Measurements from ENCODE around the gene FAM20C. TPM values are rescaled to one million over a fixed set of nuclear protein-coding genes. Genes with fewer than 3 reads are reported as not detected.

Gene FAM20C
- total RNA-seq, 2 experiments from 2014 or later: 0.45 to 0.80 TPM

DNA sequence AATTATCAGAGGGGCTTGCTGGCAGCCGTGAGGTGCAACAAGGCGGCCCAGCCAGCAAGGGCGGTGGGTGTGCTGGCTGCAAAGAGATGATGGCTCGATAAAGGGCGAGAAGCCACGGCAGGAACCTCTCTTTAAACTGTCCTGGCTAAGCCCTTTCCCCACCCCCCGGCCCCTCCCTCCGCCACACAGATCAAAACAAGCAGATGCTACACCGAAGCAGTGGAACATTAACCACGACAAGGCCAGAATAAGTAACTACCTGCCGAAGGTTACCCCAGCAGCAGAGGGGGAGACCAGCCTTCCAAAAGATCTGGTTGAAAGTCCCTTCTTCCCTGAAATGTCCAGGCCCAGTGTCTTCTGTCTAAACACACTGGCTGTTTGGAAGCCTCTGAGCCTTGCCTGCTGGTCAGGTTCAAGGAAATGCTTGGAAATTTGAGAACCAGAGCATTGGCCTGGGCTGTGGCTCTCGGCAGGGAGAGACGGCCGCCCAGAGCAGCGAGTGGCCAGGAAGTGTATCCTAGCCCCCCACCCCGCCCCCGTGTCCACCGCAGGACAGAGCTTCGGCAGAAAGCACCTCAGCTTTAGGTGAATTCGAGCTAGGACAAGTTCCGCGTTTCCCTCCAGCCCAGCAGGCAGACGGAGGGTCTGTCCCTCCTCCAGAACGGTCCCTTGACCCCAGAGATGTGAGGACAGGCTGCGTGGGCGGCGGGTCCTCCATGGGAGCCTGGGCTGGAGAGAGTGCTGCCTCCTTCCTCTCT, 2.1 kb downstream of the FAM20C start:
- CTCF ChIA-PET: no interaction called here
- intact Hi-C loops (cut with micrococcal nuclease): no loop called here
- Mint-ChIP-seq H3K27ac (no peak overlapping the region), H3K4me1 (ENCODE audit: low read depth) (peaks cover 3% of the 10 kb centered on the region), H3K27me3 (peaks cover 45% of the 10 kb centered on the region), H3K9me3 (no peaks in the 10 kb centered on the region), H3K4me3 (no peak overlapping the region), H3K36me3 (peaks cover 2% of the 10 kb centered on the region)
- no peak for DNase-seq
- POLR2A ChIA-PET: no interaction called here

DNA sequence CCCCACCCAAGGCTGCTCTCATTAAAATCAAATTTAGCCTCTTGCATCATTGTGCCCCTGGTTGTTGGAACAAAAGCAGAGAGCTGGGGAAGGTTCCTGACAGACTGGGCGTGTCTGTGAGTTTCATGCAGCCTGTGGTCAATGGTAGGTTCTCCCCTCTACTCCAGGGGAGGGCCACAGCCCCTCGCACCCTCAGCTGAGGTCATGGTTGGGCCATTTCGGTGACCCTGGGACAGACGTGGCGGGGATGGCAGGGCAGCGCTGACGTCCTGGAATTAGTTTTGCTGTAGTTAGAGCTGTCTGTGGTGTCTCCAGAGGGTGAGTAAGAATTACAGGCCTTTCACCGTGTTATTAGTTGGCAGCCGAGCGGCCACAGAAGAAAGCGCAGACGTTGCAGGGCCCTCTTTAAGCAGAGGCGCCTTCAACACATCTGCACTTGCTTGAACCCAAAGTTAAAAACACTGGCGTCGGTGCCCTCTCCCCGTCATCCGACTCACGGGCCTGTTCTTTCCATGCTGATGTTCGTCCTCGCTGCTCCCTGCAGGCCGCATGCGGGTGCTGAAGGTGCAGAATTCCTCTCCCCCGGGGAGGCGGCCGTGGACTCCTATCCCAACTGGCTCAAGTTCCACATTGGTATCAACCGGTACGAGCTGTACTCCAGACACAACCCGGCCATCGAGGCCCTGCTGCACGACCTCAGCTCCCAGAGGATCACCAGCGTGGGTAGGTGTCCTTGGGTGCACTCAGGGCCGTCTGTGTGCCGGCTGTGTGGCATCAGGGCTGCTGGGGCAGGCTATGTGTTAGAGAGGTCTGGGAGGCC, 2.8 kb downstream of the FAM20C start:
- intact Hi-C loops (cut with micrococcal nuclease): no loop called here
- Mint-ChIP-seq H3K27ac (no peak overlapping the region), H3K4me1 (ENCODE audit: low read depth) (peaks cover 3% of the 10 kb centered on the region), H3K9me3 (no peaks in the 10 kb centered on the region), H3K27me3 (peaks cover 38% of the 10 kb centered on the region), H3K4me3 (no peak overlapping the region), H3K36me3 (peaks cover 2% of the 10 kb centered on the region)
- no peak for DNase-seq
- ChIA-PET POLR2A (no interaction called here), CTCF (no interaction called here)

DNA sequence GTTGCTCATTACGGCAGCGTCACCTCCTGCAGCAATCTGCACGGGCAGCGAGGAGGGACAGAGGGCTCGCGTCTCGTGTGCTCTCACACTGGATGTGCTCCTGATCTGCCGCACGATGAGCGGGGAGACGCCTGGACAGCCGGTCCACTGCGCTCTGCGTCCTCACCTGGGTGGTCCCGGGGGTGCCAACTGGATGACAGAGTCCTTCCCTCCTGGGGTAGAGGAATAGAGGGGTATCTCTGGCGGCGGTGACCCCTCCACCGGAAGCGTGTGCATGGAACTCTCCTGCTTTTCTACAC, 3.4 kb downstream of the FAM20C start:
- Mint-ChIP-seq H3K9me3 (no peaks in the 10 kb centered on the region), H3K27ac (no peak overlapping the region), H3K36me3 (peaks cover 2% of the 10 kb centered on the region), H3K4me3 (no peak overlapping the region), H3K27me3 (peaks cover 33% of the 10 kb centered on the region), H3K4me1 (ENCODE audit: low read depth) (peaks cover 3% of the 10 kb centered on the region)
- intact Hi-C loops (cut with micrococcal nuclease): no loop called here
- no peak for DNase-seq
- CTCF ChIA-PET: no interaction called here
- POLR2A ChIA-PET: no interaction called here

DNA sequence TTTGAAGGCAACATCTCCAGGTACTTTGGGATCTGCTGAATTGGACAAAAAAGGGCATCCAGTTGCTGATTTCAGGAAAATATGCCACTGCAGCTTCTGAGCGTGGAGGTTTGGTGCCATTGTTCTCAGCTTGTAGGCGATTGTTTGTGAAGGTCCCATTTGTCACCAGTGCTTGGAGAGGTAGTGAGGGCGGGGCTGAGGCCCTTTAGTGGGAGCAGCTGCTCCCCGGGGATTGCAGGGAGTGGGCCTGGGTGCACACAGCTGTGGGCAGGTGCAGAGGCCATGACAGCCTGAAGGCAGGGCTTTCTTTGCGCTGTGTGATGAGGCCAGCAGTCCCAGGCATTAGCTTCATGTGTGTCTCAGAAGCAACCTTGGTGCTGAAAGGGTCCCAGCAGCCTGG, 3.9 kb downstream of the FAM20C start:
- intact Hi-C loops (cut with micrococcal nuclease): no loop called here
- Mint-ChIP-seq H3K27ac (no peak overlapping the region), H3K27me3 (peaks cover 29% of the 10 kb centered on the region), H3K9me3 (no peaks in the 10 kb centered on the region), H3K4me3 (no peak overlapping the region), H3K36me3 (peaks cover 2% of the 10 kb centered on the region), H3K4me1 (ENCODE audit: low read depth) (peaks cover 3% of the 10 kb centered on the region)
- ChIA-PET POLR2A (no interaction called here), CTCF (no interaction called here)
- DNase-seq: no peak

DNA sequence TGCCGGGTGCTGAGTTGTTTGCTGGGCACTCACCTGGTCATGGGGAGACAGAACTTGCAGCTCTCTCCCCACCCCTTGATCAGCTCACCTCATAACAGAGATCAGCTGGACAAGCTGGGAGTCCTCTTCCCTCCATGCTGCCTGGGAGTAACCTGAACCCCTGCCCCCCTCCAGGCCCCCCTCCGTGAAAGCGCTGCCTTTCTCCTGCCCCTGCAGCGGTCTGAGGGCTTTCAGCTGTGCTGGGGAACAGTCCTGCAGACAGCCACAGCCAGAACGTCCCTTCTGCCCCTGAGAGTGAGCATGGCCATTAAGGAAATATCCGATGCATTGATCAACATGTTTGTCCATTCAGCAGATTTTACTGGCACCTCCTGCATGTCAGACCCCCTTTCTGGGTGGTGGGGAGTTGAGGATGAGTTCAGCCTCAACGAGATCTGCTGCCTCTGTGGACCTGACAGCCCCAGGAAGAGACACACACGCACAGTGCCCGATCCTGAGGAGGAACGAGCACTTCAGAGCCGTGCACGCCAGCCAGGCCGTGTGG, 4.5 kb downstream of the FAM20C start:
- Mint-ChIP-seq H3K4me1 (ENCODE audit: low read depth) (no peaks in the 10 kb centered on the region), H3K27ac (no peak overlapping the region), H3K4me3 (no peak overlapping the region), H3K36me3 (no peaks in the 10 kb centered on the region), H3K9me3 (no peaks in the 10 kb centered on the region), H3K27me3 (peaks cover 26% of the 10 kb centered on the region)
- CTCF ChIA-PET: no interaction called here
- POLR2A ChIA-PET: no interaction called here
- intact Hi-C loops (cut with micrococcal nuclease): no loop called here
- no peak for DNase-seq

DNA sequence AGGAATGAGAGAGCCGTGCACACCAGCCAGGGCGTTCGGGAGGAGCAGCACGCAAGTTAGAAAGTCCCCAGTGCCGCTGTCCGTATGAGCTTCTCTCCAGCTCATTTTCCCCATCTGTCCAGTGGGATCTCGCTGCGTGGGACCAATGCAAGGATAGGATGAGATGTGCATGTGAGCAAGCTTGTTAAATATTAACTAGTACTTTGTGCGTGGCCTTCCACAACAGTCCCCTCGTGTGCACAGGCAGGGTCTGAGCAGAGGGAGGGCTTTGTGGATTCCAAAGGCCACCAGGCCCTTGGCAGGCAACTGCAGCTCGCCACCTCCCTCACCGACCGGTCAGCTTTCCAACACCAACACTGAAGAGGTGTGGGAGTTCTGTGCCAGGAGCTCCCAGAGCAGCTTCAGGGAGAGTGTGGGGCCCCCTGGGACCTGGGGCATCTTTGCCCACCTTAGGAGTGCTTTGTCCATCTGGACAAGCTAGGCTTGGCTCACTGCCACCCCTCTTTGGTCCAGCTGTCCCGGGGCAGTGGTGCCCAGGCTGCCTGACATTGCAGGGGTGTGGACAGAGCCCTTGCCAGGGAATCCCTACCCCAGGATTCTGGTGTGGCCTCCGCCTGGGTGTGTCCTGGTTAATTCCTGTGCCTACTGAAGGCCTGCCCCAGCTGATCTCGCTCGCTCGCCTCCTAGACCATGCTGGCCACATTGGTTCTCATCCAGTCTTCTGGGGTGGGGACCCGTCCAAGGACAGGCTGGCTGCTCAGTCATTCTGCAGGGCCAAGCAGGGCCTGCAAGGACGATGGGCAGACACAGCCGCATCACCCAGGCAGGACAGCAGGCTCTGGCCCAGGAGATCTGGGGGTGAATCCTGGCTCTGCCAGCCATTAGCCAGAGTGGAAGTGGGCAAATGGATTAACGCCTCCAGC, 5.3 kb downstream of the FAM20C start:
- Mint-ChIP-seq H3K36me3 (no peaks in the 10 kb centered on the region), H3K9me3 (no peaks in the 10 kb centered on the region), H3K27ac (no peak overlapping the region), H3K4me3 (no peak overlapping the region), H3K4me1 (ENCODE audit: low read depth) (no peaks in the 10 kb centered on the region), H3K27me3 (peaks cover 26% of the 10 kb centered on the region)
- CTCF ChIA-PET: no interaction called here
- no peak for DNase-seq
- POLR2A ChIA-PET: no interaction called here
- intact Hi-C loops (cut with micrococcal nuclease): no loop called here

DNA sequence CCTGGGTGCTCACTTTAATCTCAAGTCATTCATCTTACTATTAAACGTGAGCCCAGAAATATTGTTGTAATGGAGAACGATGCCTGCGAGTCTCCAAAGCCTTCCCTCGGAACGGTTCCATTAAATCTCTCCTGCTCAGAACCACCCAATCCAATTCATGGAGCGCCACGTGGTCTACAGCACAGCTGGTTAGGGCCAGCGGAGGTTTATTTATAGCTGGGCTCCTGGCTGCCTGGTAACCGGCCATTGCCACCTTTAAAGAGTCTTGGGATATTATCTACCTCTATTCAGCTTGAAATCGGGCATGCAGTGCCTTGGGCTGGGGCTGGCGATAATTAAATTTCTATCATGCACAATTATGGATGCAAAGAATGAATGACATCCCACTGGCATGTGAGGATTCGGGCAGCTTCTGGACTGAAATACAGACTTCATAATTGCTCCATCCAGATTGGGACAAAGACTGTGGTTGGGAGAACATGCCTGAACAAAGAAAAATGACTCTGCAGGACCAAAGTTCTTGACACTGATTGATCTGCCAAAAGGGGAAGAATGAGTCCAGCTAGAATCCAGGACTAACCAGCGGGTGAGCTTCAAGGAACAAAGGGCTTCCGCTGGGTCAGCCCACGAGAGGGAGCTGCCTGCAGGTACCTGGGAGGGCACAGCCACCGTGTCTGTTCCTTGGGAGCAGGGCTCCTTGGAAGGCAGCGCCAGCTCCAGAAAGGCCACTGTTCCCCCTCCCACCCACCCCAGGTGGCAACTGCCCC, 7.3 kb downstream of the FAM20C start:
- no peaks in the 10 kb centered on the region for H3K4me1 Mint-ChIP-seq (ENCODE audit: low read depth)
- H3K27me3 Mint-ChIP-seq: peaks cover 16% of the 10 kb centered on the region
- H3K9me3 Mint-ChIP-seq: no peaks in the 10 kb centered on the region
- ChIA-PET POLR2A (no interaction called here), CTCF (interaction anchor here (0.7 to 0.8 kb wide), 2 partner anchors 18 to 117 kb away, joined by 3 read pairs; no protein-coding TSS in a partner anchor)
- intact Hi-C loops (cut with micrococcal nuclease): no loop called here
- no peak overlapping the region for H3K4me3 Mint-ChIP-seq
- no peak for DNase-seq
- no peaks in the 10 kb centered on the region for H3K36me3 Mint-ChIP-seq
- no peak overlapping the region for H3K27ac Mint-ChIP-seq

DNA sequence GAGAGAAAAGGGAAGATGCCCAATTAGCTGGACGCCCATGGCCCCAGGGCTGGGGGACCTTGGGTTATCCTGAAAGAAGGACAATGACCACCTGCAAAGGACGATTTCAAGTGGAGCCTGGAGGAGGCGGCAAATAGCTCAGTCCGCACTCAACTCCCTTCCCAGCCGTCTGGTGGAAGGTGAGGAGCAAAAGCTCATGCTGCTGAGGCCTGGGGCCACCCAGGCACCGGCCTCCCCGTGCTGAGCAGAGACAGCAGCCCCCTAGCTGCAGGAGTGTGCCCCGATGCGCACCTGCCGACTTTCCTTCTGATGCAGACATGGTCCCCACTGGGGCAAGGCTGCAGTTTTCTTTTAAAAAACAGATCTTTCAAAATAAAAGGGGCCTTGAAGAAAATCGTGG, 7.9 kb downstream of the FAM20C start:
- no peak overlapping the region for H3K27ac Mint-ChIP-seq
- intact Hi-C loops (cut with micrococcal nuclease): no loop called here
- CTCF ChIA-PET: interaction anchor here (0.6 to 0.8 kb wide), 2 partner anchors 17 to 568 kb away, joined by 3 to 4 read pairs; no protein-coding TSS in a partner anchor
- DNase-seq: no peak
- peaks cover 10% of the 10 kb centered on the region for H3K27me3 Mint-ChIP-seq
- H3K4me1 Mint-ChIP-seq (ENCODE audit: low read depth): no peaks in the 10 kb centered on the region
- H3K4me3 Mint-ChIP-seq: no peak overlapping the region
- POLR2A ChIA-PET: no interaction called here
- no peaks in the 10 kb centered on the region for H3K36me3 Mint-ChIP-seq
- H3K9me3 Mint-ChIP-seq: no peaks in the 10 kb centered on the region

DNA sequence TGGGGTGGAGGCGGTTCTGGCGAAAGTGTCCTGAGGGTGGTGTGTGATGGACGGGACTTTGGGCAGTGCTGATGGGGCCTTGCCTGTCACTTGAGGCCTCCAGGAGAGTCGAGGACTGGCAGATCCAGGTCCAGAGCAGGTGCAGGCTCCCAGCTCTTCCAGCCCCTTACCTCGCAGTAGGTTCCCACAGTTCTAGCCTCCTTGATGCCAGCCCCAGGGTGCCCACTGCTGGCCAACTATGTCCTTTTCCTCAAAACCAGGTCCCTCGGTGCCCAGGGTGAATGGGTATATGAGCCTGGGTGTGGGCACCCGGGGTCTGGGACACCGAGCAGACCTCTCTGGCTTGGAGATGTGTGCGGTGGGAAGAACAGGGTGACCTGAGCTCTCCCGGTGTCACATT, 8.3 kb downstream of the FAM20C start:
- Mint-ChIP-seq H3K36me3 (no peaks in the 10 kb centered on the region), H3K27ac (no peak overlapping the region), H3K4me3 (no peak overlapping the region), H3K9me3 (no peaks in the 10 kb centered on the region), H3K27me3 (peaks cover 6% of the 10 kb centered on the region), H3K4me1 (ENCODE audit: low read depth) (no peaks in the 10 kb centered on the region)
- intact Hi-C loops (cut with micrococcal nuclease): no loop called here
- POLR2A ChIA-PET: no interaction called here
- no peak for DNase-seq
- CTCF ChIA-PET: interaction anchor here (0.6 to 0.8 kb wide), 2 partner anchors 17 to 568 kb away, joined by 3 to 4 read pairs; no protein-coding TSS in a partner anchor

DNA sequence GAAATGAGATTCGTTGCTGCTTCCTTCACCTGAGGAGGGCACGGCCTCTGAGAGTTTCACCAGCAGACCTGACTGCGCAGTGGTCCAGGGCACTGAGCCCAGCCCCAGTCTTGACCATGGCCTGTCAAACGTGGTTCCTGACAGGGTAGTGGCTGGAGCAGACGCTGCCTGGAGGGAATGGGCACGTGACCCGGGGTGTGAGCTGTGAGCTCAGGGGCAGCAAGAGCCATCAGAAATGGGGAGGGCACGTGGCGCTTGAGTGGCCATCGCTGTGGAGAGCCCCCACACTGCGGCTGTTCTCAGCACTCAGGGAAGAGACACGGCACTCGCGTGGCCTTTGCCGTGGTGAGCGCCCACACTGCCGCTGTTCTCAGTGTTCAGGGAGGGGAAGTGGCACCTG, 12.0 kb downstream of the FAM20C start:
- DNase-seq: no peak
- POLR2A ChIA-PET: no interaction called here
- Mint-ChIP-seq H3K4me3 (no peak overlapping the region), H3K27ac (no peak overlapping the region), H3K9me3 (no peaks in the 10 kb centered on the region), H3K4me1 (ENCODE audit: low read depth) (no peaks in the 10 kb centered on the region), H3K27me3 (no peaks in the 10 kb centered on the region), H3K36me3 (no peaks in the 10 kb centered on the region)
- intact Hi-C loops (cut with micrococcal nuclease): no loop called here
- CTCF ChIA-PET: no interaction called here

DNA sequence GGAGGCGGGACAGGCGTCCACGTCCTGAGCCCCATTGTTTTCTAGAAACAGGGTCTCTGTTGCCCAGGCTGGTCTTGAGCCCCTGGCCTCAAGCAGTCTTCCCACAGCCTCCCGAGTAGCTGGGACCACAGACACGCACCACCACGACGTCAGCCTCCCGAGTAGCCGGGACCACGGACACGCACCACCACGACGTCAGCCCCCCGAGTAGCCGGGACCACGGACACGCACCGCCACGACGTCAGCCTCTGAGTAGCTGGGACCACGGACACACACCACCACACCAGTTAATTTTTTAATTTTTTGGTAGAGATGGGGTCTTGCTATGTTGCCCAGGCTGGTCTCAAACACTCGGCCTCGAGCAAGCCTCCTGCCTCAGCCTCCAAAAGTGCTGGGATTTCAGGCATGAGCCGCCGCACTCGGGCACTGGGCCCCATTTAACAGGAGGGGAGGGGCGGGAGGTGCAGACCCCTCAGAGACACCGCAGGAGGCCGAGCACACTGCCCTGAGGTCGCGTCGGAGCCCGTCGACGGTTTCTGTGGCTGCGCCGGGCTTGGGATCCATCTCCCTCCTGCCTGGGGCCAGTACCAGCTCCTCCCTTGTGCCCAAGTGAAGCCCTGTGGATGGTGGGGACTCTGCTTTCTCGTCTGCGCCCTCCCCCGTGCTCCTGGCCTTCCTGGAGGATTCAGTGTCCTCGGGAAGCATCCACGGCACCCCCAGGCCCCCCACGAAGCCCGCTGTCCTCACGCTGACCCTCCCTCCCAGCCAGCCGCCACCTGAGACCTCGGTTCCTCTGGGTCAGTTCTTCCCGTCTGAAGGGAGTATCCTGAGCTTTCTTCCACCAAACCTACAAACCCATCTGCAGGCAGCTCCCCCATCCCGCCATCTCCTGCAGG, 13.0 kb downstream of the FAM20C start:
- H3K4me3 Mint-ChIP-seq: no peak overlapping the region
- no peak overlapping the region for H3K27ac Mint-ChIP-seq
- no peaks in the 10 kb centered on the region for H3K27me3 Mint-ChIP-seq
- H3K36me3 Mint-ChIP-seq: no peaks in the 10 kb centered on the region
- no peaks in the 10 kb centered on the region for H3K4me1 Mint-ChIP-seq (ENCODE audit: low read depth)
- DNase-seq: no peak
- intact Hi-C loops (cut with micrococcal nuclease): no loop called here
- H3K9me3 Mint-ChIP-seq: no peaks in the 10 kb centered on the region
- ChIA-PET CTCF (no interaction called here), POLR2A (no interaction called here)

Data from activated CD4-positive, alpha-beta memory T cell treated with anti-CD3 and anti-CD28 coated beads for 36 hours (primary cell).